ENCODE results near the gene UGT1A3. TPM values are rescaled to one million over a fixed set of nuclear protein-coding genes. Genes with fewer than 3 reads are reported as not detected.

The UGT1A3 gene
- not detected in 2 replicates for total RNA-seq

DNA sequence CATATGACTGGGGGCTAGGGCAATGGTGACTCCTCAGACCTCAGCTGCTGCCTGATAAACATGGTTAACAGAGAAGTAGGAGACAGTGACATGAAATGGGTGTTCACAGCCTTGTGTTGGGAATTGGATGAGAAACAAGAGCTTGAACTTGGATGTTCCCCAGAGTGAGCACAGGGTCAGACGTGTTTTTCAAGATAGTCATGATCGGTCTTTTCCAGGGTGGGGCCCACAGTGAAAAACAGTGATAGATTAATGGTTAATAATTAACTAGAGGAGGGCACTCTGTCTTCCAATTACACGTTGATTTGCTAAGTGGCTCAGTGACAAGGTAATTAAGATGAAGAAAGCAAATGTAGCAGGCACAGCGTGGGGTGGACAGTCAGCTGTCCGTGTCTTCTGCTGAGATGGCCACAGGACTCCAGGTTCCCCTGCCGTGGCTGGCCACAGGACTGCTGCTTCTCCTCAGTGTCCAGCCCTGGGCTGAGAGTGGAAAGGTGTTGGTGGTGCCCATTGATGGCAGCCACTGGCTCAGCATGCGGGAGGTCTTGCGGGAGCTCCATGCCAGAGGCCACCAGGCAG, at the start of gene UGT1A3:
Gene UGT1A3, plus strand, starts transcription at position 320 of the 579 bp plus-strand sequence. Its CDS starts 85 bp downstream, at position 405.

DNA sequence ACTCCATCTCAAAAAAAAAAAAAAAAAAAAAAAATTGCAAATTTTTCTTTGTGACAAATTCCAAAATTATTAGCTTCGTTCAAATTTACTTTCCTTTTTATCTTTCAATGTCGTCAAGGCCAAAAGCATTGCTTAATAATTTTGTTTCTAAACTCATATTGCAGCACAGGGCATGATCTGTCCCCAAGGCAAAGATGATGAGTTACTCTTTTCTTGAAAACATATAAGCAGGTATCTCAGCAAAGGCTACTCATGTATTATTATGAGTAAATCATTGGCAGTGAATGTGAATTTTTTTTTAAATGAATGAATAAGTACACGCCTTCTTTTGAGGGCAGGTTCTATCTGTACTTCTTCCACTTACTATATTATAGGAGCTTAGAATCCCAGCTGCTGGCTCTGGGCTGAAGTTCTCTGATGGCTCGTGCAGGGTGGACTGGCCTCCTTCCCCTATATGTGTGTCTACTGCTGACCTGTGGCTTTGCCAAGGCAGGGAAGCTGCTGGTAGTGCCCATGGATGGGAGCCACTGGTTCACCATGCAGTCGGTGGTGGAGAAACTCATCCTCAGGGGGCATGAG, 47.2 kb upstream of the UGT1A3 start, which contains the start of gene UGT1A7:
Gene UGT1A7, plus strand, starts transcription at position 381 of the 579 bp plus-strand sequence. Its CDS starts 37 bp downstream, at position 418.

DNA sequence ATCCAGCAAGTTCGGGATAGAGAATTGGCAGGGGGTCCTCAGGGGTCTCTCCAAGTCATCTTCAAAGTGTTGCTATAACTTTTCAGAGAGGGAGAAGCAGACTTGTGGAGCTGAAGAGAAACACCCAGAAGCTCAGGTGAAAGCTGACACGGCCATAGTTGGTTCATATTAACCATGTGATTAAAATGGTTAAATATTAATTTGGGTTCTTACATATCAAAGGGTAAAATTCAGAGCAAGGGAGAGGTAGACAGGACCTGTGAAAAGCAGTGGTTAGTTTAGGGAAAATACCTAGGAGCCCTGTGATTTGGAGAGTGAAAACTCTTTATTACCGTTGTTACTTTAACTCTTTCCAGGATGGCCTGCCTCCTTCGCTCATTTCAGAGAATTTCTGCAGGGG, 36.2 kb upstream of the UGT1A3 start, which contains the start of gene UGT1A6:
Gene UGT1A6, plus strand, starts transcription at position 243 of the 400 bp plus-strand sequence. Its CDS starts 115 bp downstream, at position 358.

DNA sequence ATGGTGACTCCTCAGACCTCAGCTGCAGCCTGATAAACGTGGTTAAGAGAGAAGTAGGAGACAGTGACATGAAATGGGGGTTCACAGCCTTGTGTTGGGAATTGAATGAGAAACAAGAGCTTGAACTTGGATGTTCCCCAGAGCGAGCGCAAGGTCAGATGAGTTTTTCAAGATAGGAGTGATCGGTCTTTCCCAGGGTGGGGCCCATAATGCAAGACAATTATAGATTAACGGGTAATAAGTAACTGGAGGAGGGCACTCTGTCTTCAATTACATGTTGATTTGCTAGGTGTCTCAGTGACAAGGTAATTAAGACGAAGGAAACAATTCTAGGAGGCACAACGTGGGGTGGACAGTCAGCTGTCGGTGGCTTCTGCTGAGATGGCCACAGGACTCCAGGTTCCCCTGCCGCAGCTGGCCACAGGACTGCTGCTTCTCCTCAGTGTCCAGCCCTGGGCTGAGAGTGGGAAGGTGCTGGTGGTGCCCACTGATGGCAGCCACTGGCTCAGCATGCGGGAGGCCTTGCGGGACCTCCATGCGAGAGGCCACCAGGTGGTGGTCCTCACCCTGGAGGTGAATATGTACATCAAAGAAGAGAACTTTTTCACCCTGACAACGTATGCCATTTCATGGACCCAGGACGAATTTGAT, 16.1 kb upstream of the UGT1A3 start, which contains the start of gene UGT1A5:
Gene UGT1A5, plus strand, starts transcription at position 297 of the 651 bp plus-strand sequence. Its CDS starts 85 bp downstream, at position 382.

DNA sequence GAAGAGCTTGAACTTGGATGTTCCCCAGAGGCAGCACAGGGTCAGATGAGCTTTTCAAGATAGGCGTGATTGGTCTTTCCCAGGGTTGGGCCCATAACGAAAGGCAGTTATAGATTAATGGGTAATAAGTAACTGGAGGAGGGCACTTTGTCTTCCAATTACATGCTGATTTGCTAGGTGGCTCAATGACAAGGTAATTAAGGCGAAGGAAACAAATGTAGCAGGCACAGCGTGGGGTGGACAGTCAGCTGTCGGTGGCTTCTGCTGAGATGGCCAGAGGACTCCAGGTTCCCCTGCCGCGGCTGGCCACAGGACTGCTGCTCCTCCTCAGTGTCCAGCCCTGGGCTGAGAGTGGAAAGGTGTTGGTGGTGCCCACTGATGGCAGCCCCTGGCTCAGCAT, 10.3 kb upstream of the UGT1A3 start, which contains the start of gene UGT1A4:
Gene UGT1A4, plus strand, starts transcription at position 185 of the 400 bp plus-strand sequence. Its CDS starts 85 bp downstream, at position 270.

DNA sequence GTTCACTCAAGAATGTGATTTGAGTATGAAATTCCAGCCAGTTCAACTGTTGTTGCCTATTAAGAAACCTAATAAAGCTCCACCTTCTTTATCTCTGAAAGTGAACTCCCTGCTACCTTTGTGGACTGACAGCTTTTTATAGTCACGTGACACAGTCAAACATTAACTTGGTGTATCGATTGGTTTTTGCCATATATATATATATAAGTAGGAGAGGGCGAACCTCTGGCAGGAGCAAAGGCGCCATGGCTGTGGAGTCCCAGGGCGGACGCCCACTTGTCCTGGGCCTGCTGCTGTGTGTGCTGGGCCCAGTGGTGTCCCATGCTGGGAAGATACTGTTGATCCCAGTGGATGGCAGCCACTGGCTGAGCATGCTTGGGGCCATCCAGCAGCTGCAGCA, 31.2 kb downstream of the UGT1A3 start, which contains the start of gene UGT1A1:
Gene UGT1A1, plus strand, starts transcription at position 228 of the 400 bp plus-strand sequence. Its CDS starts 18 bp downstream, at position 246.

DNA sequence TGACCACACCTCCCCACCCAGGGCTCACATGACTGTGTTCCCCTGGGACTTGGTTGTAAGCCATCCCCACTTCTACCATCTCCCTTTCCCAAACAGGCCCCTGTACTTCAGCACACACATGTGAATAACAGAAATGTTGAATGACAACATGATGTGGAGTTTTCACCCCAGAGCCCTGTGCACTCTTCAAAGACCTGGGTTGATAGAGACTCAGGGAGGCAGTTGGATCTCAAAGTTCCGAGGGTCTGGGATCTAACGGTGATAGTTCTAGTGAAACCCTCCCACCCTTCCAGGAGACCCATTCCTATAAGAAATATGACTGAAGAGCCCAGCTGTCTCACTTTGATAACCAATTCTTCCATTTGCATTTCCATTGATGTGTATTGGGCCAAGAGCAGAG, 49.2 kb downstream of the UGT1A3 start, which contains the start of gene MROH2A:
Gene MROH2A, plus strand, starts transcription at position 301 of the 400 bp plus-strand sequence. CDS start 1,029 bp downstream, outside the sequence.

Other genes starting within 250 kb of the UGT1A3 start
- gene USP40, start 162.3 kb upstream of the UGT1A3 start, total RNA-seq = 27.0 and 29.0 TPM in 2 replicates
- not detected in 2 replicates for gene UGT1A8, start 111.4 kb upstream of the UGT1A3 start, total RNA-seq
- not detected in 2 replicates for gene UGT1A10, start 92.6 kb upstream of the UGT1A3 start, total RNA-seq
- gene UGT1A9, start 57.1 kb upstream of the UGT1A3 start, total RNA-seq = not detected in 2 replicates
- gene UGT1A7, start 47.1 kb upstream of the UGT1A3 start, total RNA-seq = not detected in 2 replicates
- not detected in 2 replicates for gene UGT1A6, start 36.2 kb upstream of the UGT1A3 start, total RNA-seq
- gene UGT1A5, start 16.1 kb upstream of the UGT1A3 start, total RNA-seq = not detected in 2 replicates
- under 0.01 TPM in 1 of 2 replicates, not detected in the other for gene UGT1A4, start 10.3 kb upstream of the UGT1A3 start, total RNA-seq
- not detected in 2 replicates for gene UGT1A1, start 31.2 kb downstream of the UGT1A3 start, total RNA-seq
- gene MROH2A, start 49.3 kb downstream of the UGT1A3 start, total RNA-seq = under 0.01 TPM in 1 of 2 replicates, not detected in the other
- 0.26 and 3.0 TPM in 2 replicates for gene HJURP, start 125.5 kb downstream of the UGT1A3 start, total RNA-seq
- gene TRPM8, start 188.3 kb downstream of the UGT1A3 start, total RNA-seq = 0.47 TPM in 1 of 2 replicates, not detected in the other